NCI-H1048 (cell line): ENCODE data around the gene GALK2.
"Not testable (repeated sequence)": the region's sequence is repeated elsewhere in the genome, so short reads cannot be mapped to it uniquely, and the experiment has no call there.

Experiments
- DNase-seq: peaks from one replicate; lab custom pipeline; 2025; lab: John Stamatoyannopoulos, UW

GALK2 gene

DNA sequence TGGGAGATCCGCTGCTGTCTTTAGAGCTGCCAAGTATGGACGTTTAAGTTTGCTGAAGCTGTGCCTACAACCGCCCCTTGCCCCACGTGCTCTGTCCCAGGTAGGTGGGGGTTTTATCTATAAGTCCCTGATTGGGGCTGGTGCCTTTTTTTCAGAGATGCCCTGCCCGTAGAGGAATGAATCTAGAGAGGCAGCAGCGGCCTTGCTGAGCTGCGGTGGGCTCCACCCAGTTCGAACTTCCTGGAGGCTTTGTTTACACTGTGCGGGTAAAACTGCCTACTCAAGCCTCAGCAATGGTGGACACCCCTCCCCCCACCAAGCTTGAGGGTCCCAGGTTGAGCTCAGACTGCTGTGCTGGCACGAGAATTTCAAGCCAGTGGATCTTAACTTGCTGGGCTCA lies 169.6 kb downstream of the GALK2 start:
- DNase-seq = no peak

DNA sequence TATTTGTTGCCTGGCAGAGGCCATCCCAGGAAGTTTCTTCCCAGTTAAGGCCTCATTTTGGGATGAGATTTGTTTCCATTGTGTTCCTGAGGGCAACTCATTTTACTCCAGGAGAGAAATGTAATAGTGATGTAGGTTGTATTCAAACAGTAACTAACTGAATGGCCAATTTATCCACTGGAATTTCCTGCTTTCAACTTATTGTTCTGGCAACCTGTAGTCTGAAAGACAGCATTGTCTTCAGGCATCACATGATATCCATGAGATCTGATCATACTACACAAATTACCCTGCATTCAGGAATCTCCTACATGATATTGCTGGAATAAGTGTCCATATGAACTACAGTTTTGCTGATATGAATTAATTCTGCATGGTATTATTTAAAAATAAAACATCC lies 173.5 kb downstream of the GALK2 start:
- DNase-seq = no peak

DNA sequence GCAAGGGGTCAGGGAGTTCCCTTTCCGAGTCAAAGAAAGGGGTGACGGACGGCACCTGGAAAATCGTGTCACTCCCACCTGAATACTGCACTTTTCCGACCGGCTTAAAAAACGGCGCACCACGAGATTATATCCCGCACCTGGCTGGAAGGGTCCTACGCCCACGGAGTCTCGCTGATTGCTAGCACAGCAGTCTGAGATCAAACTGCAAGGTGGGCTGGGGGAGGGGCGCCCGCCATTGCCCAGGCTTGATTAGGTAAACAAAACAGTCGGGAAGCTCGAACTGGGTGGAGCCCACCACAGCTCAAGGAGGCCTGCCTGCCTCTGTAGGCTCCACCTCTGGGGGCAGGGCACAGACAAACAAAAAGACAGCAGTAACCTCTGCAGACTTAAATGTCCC lies 184.4 kb downstream of the GALK2 start:
- not testable (repeated sequence) for DNase-seq

DNA sequence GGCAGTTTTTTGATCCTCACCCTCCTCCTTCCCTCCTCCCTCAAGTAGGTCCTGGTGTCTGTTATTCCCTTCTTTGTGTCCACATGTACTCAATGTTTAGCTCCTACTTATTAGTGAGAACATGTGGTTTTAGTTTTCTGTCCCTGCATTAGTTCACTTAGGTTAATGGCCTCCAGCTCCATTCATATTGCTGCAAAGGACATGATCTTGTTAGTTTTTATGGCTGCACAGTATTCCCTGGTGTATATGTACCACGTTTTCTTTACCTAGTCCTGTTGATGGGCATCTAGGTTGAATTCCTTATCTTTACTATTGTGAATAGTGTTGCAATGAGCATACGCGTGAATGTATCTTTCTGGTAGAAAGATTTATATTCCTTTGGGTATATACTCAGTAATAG lies 191.3 kb downstream of the GALK2 start:
- DNase-seq = no peak

DNA sequence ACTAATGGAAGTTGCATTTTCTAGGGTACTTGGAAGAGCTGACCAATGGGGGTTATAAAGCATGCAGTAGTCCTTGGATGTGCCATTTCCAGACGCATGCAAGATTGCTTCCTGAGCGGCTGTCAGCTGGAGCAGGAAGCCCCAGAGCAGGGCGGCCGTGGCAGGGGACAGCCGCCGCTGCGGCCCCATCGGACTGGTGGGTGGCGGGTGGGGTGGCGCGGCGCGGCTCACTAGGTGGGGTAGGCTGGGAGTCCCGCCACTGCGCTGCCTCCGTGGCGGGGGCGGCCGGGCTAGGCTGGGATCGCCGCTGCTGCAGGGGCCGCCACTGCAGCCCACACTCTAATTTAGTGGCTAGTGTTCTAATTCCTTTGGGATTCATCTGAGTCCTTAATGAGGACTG lies 196.4 kb downstream of the GALK2 start:
- no peak for DNase-seq

DNA sequence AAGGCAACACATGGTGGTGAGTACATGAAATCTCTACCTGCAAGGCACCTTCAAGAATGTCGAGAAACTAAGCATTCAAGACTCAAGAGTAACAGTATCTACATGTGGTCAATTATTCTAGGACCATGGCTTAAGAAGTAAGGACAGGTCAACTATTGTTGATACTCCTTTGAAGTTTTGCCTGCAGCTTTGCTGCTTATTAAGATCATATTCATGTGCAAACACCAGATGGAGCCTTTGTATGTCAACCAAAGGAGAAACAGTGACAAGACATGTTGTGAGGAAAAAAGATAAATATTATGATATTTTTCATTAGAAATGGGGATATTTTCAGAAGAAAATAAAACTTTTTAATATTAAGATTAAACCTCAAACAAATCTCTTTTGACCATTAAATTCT lies 200.7 kb downstream of the GALK2 start:
- no peak for DNase-seq

DNA sequence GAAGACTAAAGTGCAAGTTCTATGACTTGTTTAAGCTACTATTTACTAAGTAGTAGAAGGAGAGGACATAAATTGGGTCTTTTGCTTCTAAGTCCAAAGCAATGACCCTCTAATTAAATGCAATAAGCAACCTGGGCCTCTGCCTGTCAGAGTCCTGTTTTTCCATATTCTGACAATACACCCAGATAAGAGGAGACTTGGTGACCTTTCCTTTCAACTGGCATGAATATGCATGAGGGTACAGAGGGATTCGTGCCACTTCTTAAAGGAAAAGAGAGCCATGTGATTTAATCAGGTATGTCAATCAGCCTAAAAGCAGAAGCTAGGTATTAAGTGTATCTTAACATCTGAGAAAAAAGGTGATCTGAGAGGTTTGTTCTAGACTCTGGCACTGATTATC lies 202.3 kb downstream of the GALK2 start:
- no peak for DNase-seq

DNA sequence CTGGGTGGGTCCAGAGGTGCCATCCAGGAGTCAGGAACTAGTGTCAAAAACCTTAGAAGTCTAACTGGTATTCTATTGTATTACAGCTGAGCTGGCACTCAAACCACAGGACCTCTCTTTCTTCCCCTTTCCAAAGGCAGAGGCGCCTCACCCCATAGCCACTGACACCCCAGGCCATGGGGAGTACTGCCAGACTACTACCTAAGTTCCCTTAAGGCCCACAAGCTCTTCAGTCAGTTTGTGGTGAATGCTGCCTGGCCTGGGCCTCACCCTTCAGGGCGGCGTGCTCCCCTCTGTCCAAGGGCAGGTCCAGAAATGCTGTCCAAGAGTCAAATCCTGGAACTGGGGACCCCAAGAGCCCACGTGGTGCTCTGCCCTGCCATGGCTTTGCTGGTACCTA lies 209.9 kb downstream of the GALK2 start:
- DNase-seq = no peak

DNA sequence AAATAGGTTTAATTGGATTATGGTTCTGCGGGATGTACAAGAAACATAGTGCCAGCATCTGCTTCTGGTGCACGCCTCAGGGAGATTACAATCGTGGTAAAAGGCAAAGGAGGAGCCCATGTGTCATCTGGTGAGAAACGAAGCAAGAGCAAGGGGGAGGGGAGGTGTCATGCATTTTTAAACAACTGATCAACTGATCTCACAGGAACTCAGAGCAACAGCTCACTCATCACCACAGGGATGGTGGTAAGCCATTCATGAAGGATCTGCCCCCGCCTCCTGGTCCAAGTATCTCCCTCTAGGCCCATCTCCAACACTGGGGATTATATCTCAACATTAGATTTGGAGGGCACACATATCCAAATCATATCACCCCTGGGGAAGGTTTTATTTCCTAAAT lies 210.9 kb downstream of the GALK2 start:
- no peak for DNase-seq
